ENCODE data around the gene AHCYL1. TPM values are rescaled to one million over a fixed set of nuclear protein-coding genes. Genes with fewer than 3 reads are reported as not detected.

AHCYL1 gene
- total and polyA plus RNA-seq, 2 of the 8 experiments (the other 6 are each of a cell fraction or from before 2014, with no cell fraction given): 64.5 to 95.9 TPM

DNA sequence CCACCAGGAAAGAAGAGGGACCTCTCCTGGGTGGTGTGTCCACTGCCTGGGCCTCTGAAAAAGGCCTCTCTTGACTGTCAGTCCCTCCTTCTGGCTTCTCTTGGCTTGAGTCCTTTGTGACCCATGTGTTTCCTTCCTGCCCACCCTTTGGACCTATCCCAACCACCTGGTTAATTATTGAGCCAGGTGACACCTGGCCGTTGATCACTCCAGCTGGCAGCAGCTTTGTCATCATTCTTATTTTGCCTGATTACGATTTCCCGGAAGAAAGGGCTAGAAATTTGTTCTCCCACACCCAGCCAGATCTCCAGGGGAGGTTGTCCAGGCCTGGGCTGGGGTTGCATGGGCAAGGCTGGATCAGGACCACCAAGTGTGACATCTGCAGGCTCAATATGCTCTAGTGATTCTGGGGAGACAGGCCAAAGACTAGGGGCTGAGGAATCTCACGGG lies 49.1 kb upstream of the AHCYL1 start:
- 85% methylated on average over 4 of the region's 4 CpGs; no CpG with 5 or more reads in 1 of the 2 experiments for WGBS, 2 experiments (ENCODE audit: extremely low coverage in 1 of 2, insufficient coverage in 1 of 2, insufficient read length in 1 of 2, insufficient replicate concordance in 2 of 2, low coverage in 1 of 2, low lambda C conversion rate in 2 of 2, missing lambda C conversion rate in 1 of 2)
- Histone ChIP-seq H2BK15ac (ENCODE audit: low read length) (no peak overlapping the region), H3K9ac (replicated peaks in 1 of 4; ENCODE audit: extremely low read depth in 1 of 4, low read depth in 3 of 4, low read length in 3 of 4) (no peak overlapping the region), H2AK5ac (ENCODE audit: low read depth, low read length) (no peak overlapping the region), H4K91ac (replicated peaks; ENCODE audit: insufficient read length, low read length) (no peak overlapping the region), H3K4ac (replicated peaks; ENCODE audit: insufficient read length, low read depth, low read length) (no peak overlapping the region), H3K27ac (ENCODE audit: low read depth, low read length) (no peak overlapping the region), H4K20me1 (replicated peaks in 1 of 2; ENCODE audit: control insufficient read depth in 1 of 2, insufficient read depth in 2 of 2, low read length in 2 of 2) (no peaks in the 10 kb centered on the region), H2BK5ac (ENCODE audit: low read depth, low read length) (no peak overlapping the region), H3K4me2 (ENCODE audit: insufficient read depth in 1 of 2, low read depth in 2 of 2, low read length in 2 of 2) (no peak overlapping the region), H2BK20ac (ENCODE audit: low read length) (no peak overlapping the region), H3K79me1 (ENCODE audit: low read depth, low read length) (no peaks in the 10 kb centered on the region), H3K4me3 (ENCODE audit: extremely low read depth in 1 of 4, insufficient read depth in 2 of 4, low read depth in 3 of 4, low read length in 4 of 4) (no peak overlapping the region), H3K9me3 (ENCODE audit: insufficient read depth in 2 of 2, low read depth in 1 of 2, low read length in 1 of 2) (peaks cover 0 to 9% of the 10 kb centered on the region in 2 experiments; a peak in 2 of 4 replicates), H2BK12ac (ENCODE audit: low read depth, low read length) (no peak overlapping the region), H3K14ac (ENCODE audit: insufficient read length) (no peak overlapping the region), H2BK120ac (replicated peaks; ENCODE audit: low read depth, low read length) (no peak overlapping the region), H4K8ac (ENCODE audit: extremely low read depth, insufficient read depth, low read length) (no peak overlapping the region), H2AFZ (ENCODE audit: low read length) (no peak overlapping the region), H3K27me3 (replicated peaks in 1 of 4; ENCODE audit: control insufficient read depth in 3 of 4, extremely low read depth in 1 of 4, insufficient read depth in 3 of 4, low read length in 3 of 4) (no peaks in the 10 kb centered on the region), H4K5ac (ENCODE audit: insufficient read length, low read depth, low read length) (no peak overlapping the region), H3K18ac (ENCODE audit: extremely low read depth, low read length) (no peak overlapping the region; the same call in 1 of the 2 replicates), H3K23me2 (ENCODE audit: low read depth, low read length) (no peaks in the 10 kb centered on the region), H3K23ac (ENCODE audit: insufficient read length) (no peak overlapping the region), H3K36me3 (ENCODE audit: control insufficient read depth in 2 of 4, insufficient read depth in 4 of 4, low read length in 3 of 4) (no peaks in the 10 kb centered on the region), H3K4me1 (replicated peaks in 1 of 4; ENCODE audit: control insufficient read depth in 3 of 4, insufficient read depth in 4 of 4, low read length in 3 of 4) (peaks cover 2 to 4% (median 2%) of the 10 kb centered on the region in 4 experiments; a peak in 4 of 7 replicates), H3K56ac (replicated peaks; ENCODE audit: insufficient read length, low read depth, low read length) (no peak overlapping the region), H3K79me2 (ENCODE audit: control insufficient read depth in 1 of 2, insufficient read depth in 2 of 2, low read length in 2 of 2) (no peaks in the 10 kb centered on the region)
- POLR2A ChIA-PET (ENCODE audit: partially characterized antibody): no interaction called here
- no peak for TF ChIP-seq SP2 (IDR thresholded peaks at IDR 0.05; ENCODE audit: low read length)
- TF ChIP-seq CTBP2 (IDR thresholded peaks at IDR 0.05; ENCODE audit: borderline replicate concordance, insufficient read depth, insufficient read length, low read length): no peak
- no peak for TF ChIP-seq EZH2 (IDR thresholded peaks at IDR 0.05; ENCODE audit: low read depth, low read length, severe bottlenecking)
- TF ChIP-seq SP4 (IDR thresholded peaks at IDR 0.05; ENCODE audit: low read length): no peak
- TF ChIP-seq BACH1 (IDR thresholded peaks at IDR 0.05; ENCODE audit: low read length): no peak
- TF ChIP-seq SAP30 (IDR thresholded peaks at IDR 0.05; ENCODE audit: insufficient read depth, insufficient replicate concordance, low read length): no peak
- no peak for TF ChIP-seq RAD21 (IDR thresholded peaks at IDR 0.05 in 1 of 2, conservative IDR thresholded peaks at IDR 0.05 in 1 of 2; ENCODE audit: low read depth in 2 of 2, low read length in 2 of 2)
- no peak for TF ChIP-seq RXRA (IDR thresholded peaks at IDR 0.05; ENCODE audit: insufficient read depth, low read depth, low read length)
- TF ChIP-seq RFX5 (IDR thresholded peaks at IDR 0.05; ENCODE audit: borderline replicate concordance, low read depth, low read length): no peak
- DNase-seq (ENCODE audit: low read depth in 1 of 2, low spot score in 2 of 2) (no peak), FAIRE-seq (no peak)
- CTCF ChIA-PET (ENCODE audit: partially characterized antibody): interaction anchor here (0.9 to 1.4 kb wide), 3 partner anchors 44 to 129 kb away, joined by 3 to 6 read pairs (median 4); partner anchors contain the start of gene AHCYL1

Measured in H1 (cell line).